Measurements from ENCODE around the gene ANKRD55. TPM values are rescaled to one million over a fixed set of nuclear protein-coding genes. Genes with fewer than 3 reads are reported as not detected.
"Not testable (repeated sequence)": the region's sequence is repeated elsewhere in the genome, so short reads cannot be mapped to it uniquely, and the experiment has no call there.

Gene ANKRD55
- total and polyA plus RNA-seq, 9 of the 15 experiments (the other 6 are each of a cell fraction or from before 2014, with no cell fraction given), result 3.4 to 10.6 (median 6.5) TPM

- TF ChIP-seq, protein P1, sequence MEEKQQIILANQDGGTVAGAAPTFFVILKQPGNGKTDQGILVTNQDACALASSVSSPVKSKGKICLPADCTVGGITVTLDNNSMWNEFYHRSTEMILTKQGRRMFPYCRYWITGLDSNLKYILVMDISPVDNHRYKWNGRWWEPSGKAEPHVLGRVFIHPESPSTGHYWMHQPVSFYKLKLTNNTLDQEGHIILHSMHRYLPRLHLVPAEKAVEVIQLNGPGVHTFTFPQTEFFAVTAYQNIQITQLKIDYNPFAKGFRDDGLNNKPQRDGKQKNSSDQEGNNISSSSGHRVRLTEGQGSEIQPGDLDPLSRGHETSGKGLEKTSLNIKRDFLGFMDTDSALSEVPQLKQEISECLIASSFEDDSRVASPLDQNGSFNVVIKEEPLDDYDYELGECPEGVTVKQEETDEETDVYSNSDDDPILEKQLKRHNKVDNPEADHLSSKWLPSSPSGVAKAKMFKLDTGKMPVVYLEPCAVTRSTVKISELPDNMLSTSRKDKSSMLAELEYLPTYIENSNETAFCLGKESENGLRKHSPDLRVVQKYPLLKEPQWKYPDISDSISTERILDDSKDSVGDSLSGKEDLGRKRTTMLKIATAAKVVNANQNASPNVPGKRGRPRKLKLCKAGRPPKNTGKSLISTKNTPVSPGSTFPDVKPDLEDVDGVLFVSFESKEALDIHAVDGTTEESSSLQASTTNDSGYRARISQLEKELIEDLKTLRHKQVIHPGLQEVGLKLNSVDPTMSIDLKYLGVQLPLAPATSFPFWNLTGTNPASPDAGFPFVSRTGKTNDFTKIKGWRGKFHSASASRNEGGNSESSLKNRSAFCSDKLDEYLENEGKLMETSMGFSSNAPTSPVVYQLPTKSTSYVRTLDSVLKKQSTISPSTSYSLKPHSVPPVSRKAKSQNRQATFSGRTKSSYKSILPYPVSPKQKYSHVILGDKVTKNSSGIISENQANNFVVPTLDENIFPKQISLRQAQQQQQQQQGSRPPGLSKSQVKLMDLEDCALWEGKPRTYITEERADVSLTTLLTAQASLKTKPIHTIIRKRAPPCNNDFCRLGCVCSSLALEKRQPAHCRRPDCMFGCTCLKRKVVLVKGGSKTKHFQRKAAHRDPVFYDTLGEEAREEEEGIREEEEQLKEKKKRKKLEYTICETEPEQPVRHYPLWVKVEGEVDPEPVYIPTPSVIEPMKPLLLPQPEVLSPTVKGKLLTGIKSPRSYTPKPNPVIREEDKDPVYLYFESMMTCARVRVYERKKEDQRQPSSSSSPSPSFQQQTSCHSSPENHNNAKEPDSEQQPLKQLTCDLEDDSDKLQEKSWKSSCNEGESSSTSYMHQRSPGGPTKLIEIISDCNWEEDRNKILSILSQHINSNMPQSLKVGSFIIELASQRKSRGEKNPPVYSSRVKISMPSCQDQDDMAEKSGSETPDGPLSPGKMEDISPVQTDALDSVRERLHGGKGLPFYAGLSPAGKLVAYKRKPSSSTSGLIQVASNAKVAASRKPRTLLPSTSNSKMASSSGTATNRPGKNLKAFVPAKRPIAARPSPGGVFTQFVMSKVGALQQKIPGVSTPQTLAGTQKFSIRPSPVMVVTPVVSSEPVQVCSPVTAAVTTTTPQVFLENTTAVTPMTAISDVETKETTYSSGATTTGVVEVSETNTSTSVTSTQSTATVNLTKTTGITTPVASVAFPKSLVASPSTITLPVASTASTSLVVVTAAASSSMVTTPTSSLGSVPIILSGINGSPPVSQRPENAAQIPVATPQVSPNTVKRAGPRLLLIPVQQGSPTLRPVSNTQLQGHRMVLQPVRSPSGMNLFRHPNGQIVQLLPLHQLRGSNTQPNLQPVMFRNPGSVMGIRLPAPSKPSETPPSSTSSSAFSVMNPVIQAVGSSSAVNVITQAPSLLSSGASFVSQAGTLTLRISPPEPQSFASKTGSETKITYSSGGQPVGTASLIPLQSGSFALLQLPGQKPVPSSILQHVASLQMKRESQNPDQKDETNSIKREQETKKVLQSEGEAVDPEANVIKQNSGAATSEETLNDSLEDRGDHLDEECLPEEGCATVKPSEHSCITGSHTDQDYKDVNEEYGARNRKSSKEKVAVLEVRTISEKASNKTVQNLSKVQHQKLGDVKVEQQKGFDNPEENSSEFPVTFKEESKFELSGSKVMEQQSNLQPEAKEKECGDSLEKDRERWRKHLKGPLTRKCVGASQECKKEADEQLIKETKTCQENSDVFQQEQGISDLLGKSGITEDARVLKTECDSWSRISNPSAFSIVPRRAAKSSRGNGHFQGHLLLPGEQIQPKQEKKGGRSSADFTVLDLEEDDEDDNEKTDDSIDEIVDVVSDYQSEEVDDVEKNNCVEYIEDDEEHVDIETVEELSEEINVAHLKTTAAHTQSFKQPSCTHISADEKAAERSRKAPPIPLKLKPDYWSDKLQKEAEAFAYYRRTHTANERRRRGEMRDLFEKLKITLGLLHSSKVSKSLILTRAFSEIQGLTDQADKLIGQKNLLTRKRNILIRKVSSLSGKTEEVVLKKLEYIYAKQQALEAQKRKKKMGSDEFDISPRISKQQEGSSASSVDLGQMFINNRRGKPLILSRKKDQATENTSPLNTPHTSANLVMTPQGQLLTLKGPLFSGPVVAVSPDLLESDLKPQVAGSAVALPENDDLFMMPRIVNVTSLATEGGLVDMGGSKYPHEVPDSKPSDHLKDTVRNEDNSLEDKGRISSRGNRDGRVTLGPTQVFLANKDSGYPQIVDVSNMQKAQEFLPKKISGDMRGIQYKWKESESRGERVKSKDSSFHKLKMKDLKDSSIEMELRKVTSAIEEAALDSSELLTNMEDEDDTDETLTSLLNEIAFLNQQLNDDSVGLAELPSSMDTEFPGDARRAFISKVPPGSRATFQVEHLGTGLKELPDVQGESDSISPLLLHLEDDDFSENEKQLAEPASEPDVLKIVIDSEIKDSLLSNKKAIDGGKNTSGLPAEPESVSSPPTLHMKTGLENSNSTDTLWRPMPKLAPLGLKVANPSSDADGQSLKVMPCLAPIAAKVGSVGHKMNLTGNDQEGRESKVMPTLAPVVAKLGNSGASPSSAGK (IDR thresholded peaks at IDR 0.05), result peak; percentile 83
- TF ChIP-seq ARID1B (IDR thresholded peaks at IDR 0.05), result peak; percentile 55
- TF ChIP-seq EP400 (IDR thresholded peaks at IDR 0.05), result 0 out of 2 replicates have a peak, but pooled peaks have one; percentile 30
- TF ChIP-seq GATA2 (CRISPR knock-in tag; IDR thresholded peaks at IDR 0.05), result peak; percentile 70
- TF ChIP-seq, protein P2, sequence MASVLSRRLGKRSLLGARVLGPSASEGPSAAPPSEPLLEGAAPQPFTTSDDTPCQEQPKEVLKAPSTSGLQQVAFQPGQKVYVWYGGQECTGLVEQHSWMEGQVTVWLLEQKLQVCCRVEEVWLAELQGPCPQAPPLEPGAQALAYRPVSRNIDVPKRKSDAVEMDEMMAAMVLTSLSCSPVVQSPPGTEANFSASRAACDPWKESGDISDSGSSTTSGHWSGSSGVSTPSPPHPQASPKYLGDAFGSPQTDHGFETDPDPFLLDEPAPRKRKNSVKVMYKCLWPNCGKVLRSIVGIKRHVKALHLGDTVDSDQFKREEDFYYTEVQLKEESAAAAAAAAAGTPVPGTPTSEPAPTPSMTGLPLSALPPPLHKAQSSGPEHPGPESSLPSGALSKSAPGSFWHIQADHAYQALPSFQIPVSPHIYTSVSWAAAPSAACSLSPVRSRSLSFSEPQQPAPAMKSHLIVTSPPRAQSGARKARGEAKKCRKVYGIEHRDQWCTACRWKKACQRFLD (CRISPR knock-in tag; IDR thresholded peaks at IDR 0.05), result 0 out of 2 replicates have a peak, but pooled peaks have one; percentile 27
- 0 out of 2 replicates have a peak, but pooled peaks have one; percentile 21 for TF ChIP-seq ZNF311 (CRISPR knock-in tag; IDR thresholded peaks at IDR 0.05)
- 0 out of 2 replicates have a peak, but pooled peaks have one; percentile 26 for TF ChIP-seq GTF2A2 (tag; IDR thresholded peaks at IDR 0.05)
- 0 out of 2 replicates have a peak, but pooled peaks have one; percentile 2 for TF ChIP-seq ZNF79 (CRISPR knock-in tag; IDR thresholded peaks at IDR 0.05; ENCODE audit: low read depth)
- peak; percentile 32; the same call in 1 of the 2 replicates for TF ChIP-seq SMARCA4 (IDR thresholded peaks at IDR 0.05)
- not testable (repeated sequence) for TF ChIP-seq NR4A1 (CRISPR knock-in tag; IDR thresholded peaks at IDR 0.05)
- TF ChIP-seq NR4A1 (tag; IDR thresholded peaks at IDR 0.05), result 0 out of 2 replicates have a peak, but pooled peaks have one; percentile 72
- TF ChIP-seq DPF2 (IDR thresholded peaks at IDR 0.05), result 0 out of 2 replicates have a peak, but pooled peaks have one; percentile 23
- 0 out of 4 replicates have a peak, but pooled peaks of 1 of the 2 experiments have one; percentile 16 for TF ChIP-seq MNT (conservative IDR thresholded peaks at IDR 0.05)
- TF ChIP-seq HDAC8 (tag; IDR thresholded peaks at IDR 0.05), result 0 out of 2 replicates have a peak, but pooled peaks have one; percentile 7
Observed at GRCh38 chr5:56157191-56157621, 75.9 kb downstream of the ANKRD55 start (continued).

Data from K562 (cell line).